Measurements from ENCODE around the gene RAB27A.

DNA sequence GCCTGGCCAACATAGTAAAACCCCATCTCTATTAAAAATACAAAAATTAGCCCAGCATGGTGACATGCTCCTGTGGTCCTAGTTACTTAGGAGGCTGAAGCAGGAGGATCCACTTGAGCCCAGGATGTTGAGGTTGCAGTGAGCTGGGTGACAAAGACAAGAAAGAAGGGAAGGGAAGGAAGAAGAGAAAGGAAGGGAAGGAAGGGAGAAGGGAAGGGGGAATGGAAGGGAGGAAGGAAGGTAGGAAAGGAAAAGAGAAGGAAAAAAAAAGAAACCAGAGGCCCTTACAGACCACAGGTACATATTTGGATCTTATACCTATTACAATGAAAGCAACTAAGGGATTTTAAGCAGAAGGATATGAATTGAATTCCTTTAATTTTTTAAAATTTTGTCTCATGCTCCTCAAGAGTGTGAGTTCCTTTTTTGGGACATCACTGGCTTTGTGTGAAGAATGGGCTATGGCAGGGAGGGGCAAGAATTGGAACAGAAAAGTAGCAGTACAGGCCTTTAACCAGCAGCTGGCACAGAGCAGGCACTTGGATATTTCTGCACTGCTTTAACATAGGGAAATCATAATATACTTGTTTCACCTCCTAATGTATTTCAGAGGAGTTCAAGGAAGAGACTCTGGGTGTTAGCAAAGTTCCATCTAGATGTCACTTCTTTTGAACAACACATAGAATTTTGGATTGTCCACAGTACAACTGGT is 7.9 kb downstream of the RAB27A start:
- TF ChIP-seq POLR2A (IDR thresholded peaks at IDR 0.05), result no peak
- TF ChIP-seq, protein P1, sequence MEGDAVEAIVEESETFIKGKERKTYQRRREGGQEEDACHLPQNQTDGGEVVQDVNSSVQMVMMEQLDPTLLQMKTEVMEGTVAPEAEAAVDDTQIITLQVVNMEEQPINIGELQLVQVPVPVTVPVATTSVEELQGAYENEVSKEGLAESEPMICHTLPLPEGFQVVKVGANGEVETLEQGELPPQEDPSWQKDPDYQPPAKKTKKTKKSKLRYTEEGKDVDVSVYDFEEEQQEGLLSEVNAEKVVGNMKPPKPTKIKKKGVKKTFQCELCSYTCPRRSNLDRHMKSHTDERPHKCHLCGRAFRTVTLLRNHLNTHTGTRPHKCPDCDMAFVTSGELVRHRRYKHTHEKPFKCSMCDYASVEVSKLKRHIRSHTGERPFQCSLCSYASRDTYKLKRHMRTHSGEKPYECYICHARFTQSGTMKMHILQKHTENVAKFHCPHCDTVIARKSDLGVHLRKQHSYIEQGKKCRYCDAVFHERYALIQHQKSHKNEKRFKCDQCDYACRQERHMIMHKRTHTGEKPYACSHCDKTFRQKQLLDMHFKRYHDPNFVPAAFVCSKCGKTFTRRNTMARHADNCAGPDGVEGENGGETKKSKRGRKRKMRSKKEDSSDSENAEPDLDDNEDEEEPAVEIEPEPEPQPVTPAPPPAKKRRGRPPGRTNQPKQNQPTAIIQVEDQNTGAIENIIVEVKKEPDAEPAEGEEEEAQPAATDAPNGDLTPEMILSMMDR (IDR thresholded peaks at IDR 0.05), result no peak

All from prostate gland (tissue), 2 donors.